Parathyroid adenoma (tissue), 2 donors: ENCODE data around the gene TNFSF12.

Source experiments
- H2AFZ ChIP-seq: fragments of 300-600 bp; sonication (generic); one replicate; pipeline ENCODE4 v1.7.0; 2017; ENCODE audit warnings: antibody characterized with exemption, mild to moderate bottlenecking
- H3K27ac ChIP-seq: fragments of 300-600 bp; sonication (generic); one replicate; pipeline ENCODE4 v1.7.0; 2017
- H3K27me3 ChIP-seq: fragments of 300-600 bp; sonication (generic); one replicate; pipeline ENCODE4 v1.7.0; 2017; ENCODE audit warnings: low read length; ENCODE audit not compliant: control insufficient read depth, insufficient read depth
- H3K36me3 ChIP-seq: fragments of 300-600 bp; sonication (generic); one replicate; pipeline ENCODE4 v1.7.0; 2017; ENCODE audit warnings: low read length; ENCODE audit not compliant: control insufficient read depth, insufficient read depth
- H3K4me1 ChIP-seq: fragments of 300-600 bp; sonication (generic); one replicate; pipeline ENCODE4 v1.7.0; 2017; ENCODE audit warnings: control low read depth
- H3K4me2 ChIP-seq: fragments of 300-600 bp; sonication (generic); one replicate; pipeline ENCODE4 v1.7.0; 2017; ENCODE audit warnings: low read length
- H3K4me3 ChIP-seq: fragments of 300-600 bp; sonication (generic); one replicate; pipeline ENCODE4 v1.7.0; 2017; ENCODE audit warnings: low read depth, low read length
- H3K79me2 ChIP-seq: fragments of 300-600 bp; sonication (generic); one replicate; pipeline ENCODE4 v1.7.0; 2017; ENCODE audit warnings: control low read depth
- H3K9ac ChIP-seq: fragments of 300-600 bp; sonication (generic); one replicate; pipeline ENCODE4 v1.7.0; 2017; ENCODE audit warnings: mild to moderate bottlenecking
- H3K9me3 ChIP-seq: fragments of 300-600 bp; sonication (generic); one replicate; pipeline ENCODE4 v1.7.0; 2017; ENCODE audit warnings: low read length; ENCODE audit not compliant: control insufficient read depth
- TF ChIP-seq, protein P1 (sequence below): fragments of 300-600 bp; sonication (generic); IDR thresholded peaks from one replicate; pipeline ENCODE4 v1.7.0; 2017; ENCODE audit warnings: antibody characterized with exemption, mild to moderate bottlenecking
- donor health status: primary hyperparathyroidism.

The TNFSF12 gene

DNA sequence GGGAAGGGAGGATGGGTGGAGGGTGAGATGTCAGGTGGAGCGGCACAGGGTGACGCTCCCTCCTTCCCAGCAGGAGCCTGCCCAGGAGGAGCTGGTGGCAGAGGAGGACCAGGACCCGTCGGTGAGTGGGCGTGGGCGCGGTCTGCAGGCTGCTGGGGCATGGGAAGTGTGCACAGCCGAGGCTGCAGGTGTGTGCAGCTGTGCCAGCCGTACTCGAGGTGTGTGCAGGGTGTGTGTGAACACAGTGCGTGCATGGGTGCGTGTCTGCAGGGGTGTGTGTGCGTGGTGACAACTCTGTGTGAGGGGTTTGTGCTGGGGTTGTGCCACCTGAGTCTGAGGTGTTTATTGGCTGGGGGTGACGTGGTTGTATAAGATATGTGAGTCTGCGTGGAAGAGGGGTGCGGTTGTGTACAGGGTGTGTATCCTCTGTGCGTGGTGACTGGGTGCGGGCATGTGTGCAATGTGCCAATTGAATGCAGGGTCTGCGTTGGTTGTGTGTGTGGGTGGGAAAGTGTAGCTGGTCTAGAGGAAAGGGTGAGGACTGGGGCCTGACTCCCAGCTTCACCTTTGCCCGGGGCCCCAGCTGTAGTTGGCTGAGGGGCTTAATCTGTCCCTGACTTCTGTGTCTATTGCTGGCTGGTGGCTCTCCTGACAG, 670 bp downstream of the TNFSF12 start:
- Histone ChIP-seq H3K4me1 (no peaks in the 10 kb centered on the region), H2AFZ (peak overlapping the region; percentile 93), H3K4me3 (peak overlapping the region; percentile 70), H3K9me3 (no peaks in the 10 kb centered on the region), H3K4me2 (peak overlapping the region; percentile 96), H3K27me3 (no peaks in the 10 kb centered on the region), H3K27ac (peak overlapping the region; percentile 68), H3K9ac (peak overlapping the region; percentile 38), H3K36me3 (no peaks in the 10 kb centered on the region), H3K79me2 (no peaks in the 10 kb centered on the region)
- TF ChIP-seq, protein P1, sequence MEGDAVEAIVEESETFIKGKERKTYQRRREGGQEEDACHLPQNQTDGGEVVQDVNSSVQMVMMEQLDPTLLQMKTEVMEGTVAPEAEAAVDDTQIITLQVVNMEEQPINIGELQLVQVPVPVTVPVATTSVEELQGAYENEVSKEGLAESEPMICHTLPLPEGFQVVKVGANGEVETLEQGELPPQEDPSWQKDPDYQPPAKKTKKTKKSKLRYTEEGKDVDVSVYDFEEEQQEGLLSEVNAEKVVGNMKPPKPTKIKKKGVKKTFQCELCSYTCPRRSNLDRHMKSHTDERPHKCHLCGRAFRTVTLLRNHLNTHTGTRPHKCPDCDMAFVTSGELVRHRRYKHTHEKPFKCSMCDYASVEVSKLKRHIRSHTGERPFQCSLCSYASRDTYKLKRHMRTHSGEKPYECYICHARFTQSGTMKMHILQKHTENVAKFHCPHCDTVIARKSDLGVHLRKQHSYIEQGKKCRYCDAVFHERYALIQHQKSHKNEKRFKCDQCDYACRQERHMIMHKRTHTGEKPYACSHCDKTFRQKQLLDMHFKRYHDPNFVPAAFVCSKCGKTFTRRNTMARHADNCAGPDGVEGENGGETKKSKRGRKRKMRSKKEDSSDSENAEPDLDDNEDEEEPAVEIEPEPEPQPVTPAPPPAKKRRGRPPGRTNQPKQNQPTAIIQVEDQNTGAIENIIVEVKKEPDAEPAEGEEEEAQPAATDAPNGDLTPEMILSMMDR = no peak

DNA sequence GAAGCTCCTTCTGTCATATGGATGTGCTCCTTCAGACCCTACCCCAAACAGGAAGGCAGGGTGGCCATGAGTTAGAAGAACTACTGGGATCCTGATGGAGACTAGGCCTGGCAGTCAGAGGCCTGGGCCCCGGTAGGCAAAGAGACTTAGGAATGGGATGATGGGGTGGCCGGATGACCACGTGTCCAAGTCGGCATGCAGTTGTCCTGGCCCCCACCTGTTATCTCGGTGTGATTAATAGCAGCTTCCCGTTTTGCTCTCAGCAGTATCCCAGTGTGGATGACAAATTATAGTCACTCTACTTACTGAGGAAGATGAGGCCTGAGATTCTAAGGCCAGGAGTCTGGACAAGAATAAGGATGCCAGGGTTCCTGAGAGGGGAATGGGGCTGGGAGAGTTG, 1.5 kb downstream of the TNFSF12 start:
- Histone ChIP-seq H3K36me3 (no peaks in the 10 kb centered on the region), H3K4me3 (no peak overlapping the region), H3K79me2 (no peaks in the 10 kb centered on the region), H2AFZ (no peak overlapping the region), H3K27ac (peak overlapping the region; percentile 11), H3K4me1 (no peaks in the 10 kb centered on the region), H3K9me3 (no peaks in the 10 kb centered on the region), H3K9ac (no peak overlapping the region), H3K4me2 (no peak overlapping the region), H3K27me3 (no peaks in the 10 kb centered on the region)
- TF ChIP-seq, protein P1 = no peak

DNA sequence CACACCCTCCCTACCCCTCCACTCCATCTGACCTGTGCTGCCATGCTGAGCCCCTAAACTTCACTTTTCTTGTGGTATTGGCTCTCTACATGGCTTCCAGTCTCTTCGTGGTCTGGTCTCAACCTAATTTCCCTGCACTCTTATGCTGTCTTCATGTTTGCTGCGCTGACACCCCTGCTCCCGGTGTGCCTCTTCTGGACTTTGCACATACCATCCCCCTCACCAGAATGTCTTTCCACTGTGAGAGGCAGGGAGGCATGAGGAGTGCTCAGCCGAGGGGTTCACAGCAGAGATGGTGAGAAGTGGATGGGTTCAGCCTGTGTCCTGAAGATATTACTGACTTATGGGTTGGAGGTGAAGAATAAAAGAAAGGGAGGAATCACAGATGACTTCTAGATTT, 2.5 kb downstream of the TNFSF12 start:
- Histone ChIP-seq H3K27ac (no peak overlapping the region), H3K9me3 (no peaks in the 10 kb centered on the region), H2AFZ (no peak overlapping the region), H3K36me3 (no peaks in the 10 kb centered on the region), H3K4me1 (no peaks in the 10 kb centered on the region), H3K4me2 (no peak overlapping the region), H3K4me3 (no peak overlapping the region), H3K27me3 (no peaks in the 10 kb centered on the region), H3K79me2 (no peaks in the 10 kb centered on the region), H3K9ac (no peak overlapping the region)
- TF ChIP-seq, protein P1 = no peak

DNA sequence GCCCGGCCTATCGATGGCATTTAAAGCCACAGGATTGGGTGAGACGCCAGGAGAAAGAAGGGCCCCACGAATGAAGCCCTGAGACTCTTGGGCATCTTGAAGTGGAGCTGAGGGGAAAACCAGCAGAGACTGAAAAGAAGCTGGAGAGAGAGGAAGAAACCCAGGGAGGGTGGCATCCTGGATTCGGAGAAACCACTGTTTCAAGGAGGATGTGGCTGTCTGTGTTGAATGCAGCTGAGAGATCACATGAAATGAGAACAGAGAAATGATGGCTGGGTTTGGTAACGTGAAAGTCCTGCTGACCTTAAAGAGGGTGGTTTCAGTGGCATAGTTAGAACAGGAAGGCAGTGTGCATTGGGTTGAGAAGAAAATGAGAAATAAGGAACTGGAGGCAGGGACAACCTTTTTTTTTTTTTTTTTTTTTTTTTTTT, 3.8 kb downstream of the TNFSF12 start:
- Histone ChIP-seq H3K9ac (no peak overlapping the region), H3K27me3 (no peaks in the 10 kb centered on the region), H3K9me3 (no peaks in the 10 kb centered on the region), H3K4me1 (peaks cover 3% of the 10 kb centered on the region), H3K4me2 (no peak overlapping the region), H2AFZ (no peak overlapping the region), H3K27ac (no peak overlapping the region), H3K4me3 (no peak overlapping the region), H3K79me2 (no peaks in the 10 kb centered on the region), H3K36me3 (no peaks in the 10 kb centered on the region)
- TF ChIP-seq, protein P1 = no peak

DNA sequence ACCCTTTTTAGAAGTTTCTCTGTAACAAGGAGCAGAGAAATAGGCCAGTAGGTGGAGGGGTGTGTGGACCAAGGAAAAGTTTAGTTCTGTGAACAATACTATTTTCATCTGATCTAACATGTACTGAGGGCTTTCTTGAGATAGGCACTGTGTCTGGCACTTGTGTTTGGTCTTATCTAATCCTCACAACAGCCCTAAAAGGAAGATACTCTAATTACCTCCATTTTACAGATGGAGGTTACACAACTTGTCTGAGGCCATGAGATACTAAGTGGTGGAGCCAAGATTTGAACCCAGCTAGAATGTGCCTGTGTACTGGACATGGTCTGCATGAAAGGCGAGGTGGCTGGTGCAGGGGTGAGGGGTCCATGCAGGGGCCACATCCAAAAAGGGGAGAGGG, 4.5 kb downstream of the TNFSF12 start:
- H3K79me2 ChIP-seq = no peaks in the 10 kb centered on the region
- H3K9ac ChIP-seq = no peak overlapping the region
- H3K36me3 ChIP-seq = no peaks in the 10 kb centered on the region
- peaks cover 7% of the 10 kb centered on the region for H3K4me1 ChIP-seq
- H3K27ac ChIP-seq = no peak overlapping the region
- no peak overlapping the region for H3K4me3 ChIP-seq
- H2AFZ ChIP-seq = no peak overlapping the region
- TF ChIP-seq, protein P1 = no peak
- no peaks in the 10 kb centered on the region for H3K27me3 ChIP-seq
- H3K9me3 ChIP-seq = no peaks in the 10 kb centered on the region
- H3K4me2 ChIP-seq = no peak overlapping the region
